A673 (cell line): ENCODE results near the gene DIS3L.

Experiments
- EZH2 ChIP-seq: fragments of 200-600 bp; sonication (generic); IDR thresholded peaks from 2 replicates; pipeline ENCODE4 v1.6.1; 2017; ENCODE audit warnings: borderline replicate concordance, low read depth, mild to moderate bottlenecking, mixed read lengths, antibody characterized with exemption, low read length; ENCODE audit not compliant: poor library complexity, severe bottlenecking
- TF ChIP-seq, protein P1 (sequence below): fragments of 300-800, 200-600 bp; sonication (generic); conservative IDR thresholded peaks from 2 replicates; pipeline ENCODE4 v1.5.1; 2017; ENCODE audit warnings: low read depth, mild to moderate bottlenecking, antibody characterized with exemption, low read length, moderate library complexity, mixed read lengths

DNA sequence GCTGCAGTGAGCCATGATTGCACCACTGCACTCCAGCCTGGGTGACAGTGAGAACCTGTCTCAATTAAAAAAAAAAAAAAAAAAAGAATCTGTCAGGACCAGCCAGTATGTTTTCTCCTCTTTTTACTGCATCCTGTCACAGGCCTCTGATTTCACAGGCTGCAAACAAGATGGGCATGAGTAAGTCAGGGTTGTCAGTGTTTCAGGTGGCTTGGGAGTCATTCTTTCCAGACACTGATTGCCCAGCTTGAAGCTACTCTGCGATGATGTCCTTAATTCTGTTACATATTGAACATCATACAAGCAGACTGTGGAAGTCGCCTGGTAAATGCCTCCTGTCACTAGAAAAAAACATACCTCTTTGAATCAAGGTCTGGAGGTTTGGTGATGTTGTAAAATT, 18.8 kb downstream of the DIS3L start:
- TF ChIP-seq, protein P1, sequence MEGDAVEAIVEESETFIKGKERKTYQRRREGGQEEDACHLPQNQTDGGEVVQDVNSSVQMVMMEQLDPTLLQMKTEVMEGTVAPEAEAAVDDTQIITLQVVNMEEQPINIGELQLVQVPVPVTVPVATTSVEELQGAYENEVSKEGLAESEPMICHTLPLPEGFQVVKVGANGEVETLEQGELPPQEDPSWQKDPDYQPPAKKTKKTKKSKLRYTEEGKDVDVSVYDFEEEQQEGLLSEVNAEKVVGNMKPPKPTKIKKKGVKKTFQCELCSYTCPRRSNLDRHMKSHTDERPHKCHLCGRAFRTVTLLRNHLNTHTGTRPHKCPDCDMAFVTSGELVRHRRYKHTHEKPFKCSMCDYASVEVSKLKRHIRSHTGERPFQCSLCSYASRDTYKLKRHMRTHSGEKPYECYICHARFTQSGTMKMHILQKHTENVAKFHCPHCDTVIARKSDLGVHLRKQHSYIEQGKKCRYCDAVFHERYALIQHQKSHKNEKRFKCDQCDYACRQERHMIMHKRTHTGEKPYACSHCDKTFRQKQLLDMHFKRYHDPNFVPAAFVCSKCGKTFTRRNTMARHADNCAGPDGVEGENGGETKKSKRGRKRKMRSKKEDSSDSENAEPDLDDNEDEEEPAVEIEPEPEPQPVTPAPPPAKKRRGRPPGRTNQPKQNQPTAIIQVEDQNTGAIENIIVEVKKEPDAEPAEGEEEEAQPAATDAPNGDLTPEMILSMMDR = no peak
- no peak for TF ChIP-seq EZH2
